SK-N-SH treated with all-trans-retinoic acid at 6 μM for 48 hours (cell line): ENCODE results near the gene FOXL2NB.

Experiments used
- ATAC-seq: fragments of 200-7000 bp; cut with Tn5 transposase; 3 replicates; pipeline ENCODE4 v1.9.1; 2020; ENCODE audit warnings: mild to moderate bottlenecking, moderate library complexity
- ARNTL ChIP-seq: fragments of 450-650 bp; formaldehyde crosslinking; IDR thresholded peaks from 2 replicates; pipeline ENCODE4 v1.5.0; 2020; ENCODE audit warnings: low read depth, mild to moderate bottlenecking, moderate library complexity, borderline replicate concordance
- CREB5 ChIP-seq: fragments of 250-450 bp; sonication (Bioruptor Pico); IDR thresholded peaks from 2 replicates; pipeline ENCODE4 v1.5.1; 2020; ENCODE audit warnings: low read depth, mild to moderate bottlenecking, moderate library complexity
- CSDC2 ChIP-seq: fragments of 250-450 bp; sonication (Bioruptor Pico); IDR thresholded peaks from 2 replicates; pipeline ENCODE4 v1.5.0; 2020; ENCODE audit warnings: mild to moderate bottlenecking, moderate library complexity
- CSRNP3 ChIP-seq: fragments of 250-450 bp; sonication (Bioruptor Pico); IDR thresholded peaks from 2 replicates; pipeline ENCODE4 v1.5.1; 2021; ENCODE audit warnings: mild to moderate bottlenecking, moderate library complexity
- ESRRG ChIP-seq: fragments of 250-450 bp; sonication (Bioruptor Pico); IDR thresholded peaks from 2 replicates; pipeline ENCODE4 v1.6.1; 2021; ENCODE audit warnings: mild to moderate bottlenecking
- ISL1 ChIP-seq: fragments of 250-450 bp; sonication (Bioruptor Pico); IDR thresholded peaks from 2 replicates; pipeline ENCODE4 v2.1.2; 2022; ENCODE audit warnings: mild to moderate bottlenecking, moderate library complexity
- OSR1 ChIP-seq: fragments of 250-450 bp; sonication (Bioruptor Pico); IDR thresholded peaks from 2 replicates; pipeline ENCODE4 v1.8.0; 2022; ENCODE audit warnings: moderate library complexity, mild to moderate bottlenecking, inconsistent platforms
- PATZ1 ChIP-seq: fragments of 250-450 bp; sonication (Bioruptor Pico); IDR thresholded peaks from 2 replicates; pipeline ENCODE4 v1.8.0; 2020; ENCODE audit warnings: mild to moderate bottlenecking, moderate library complexity, borderline replicate concordance
- RARB ChIP-seq: fragments of 250-450 bp; sonication (Bioruptor Pico); IDR thresholded peaks from 2 replicates; pipeline ENCODE4 v1.8.0; 2021; ENCODE audit warnings: mild to moderate bottlenecking, moderate library complexity
- SNAI2 ChIP-seq: fragments of 250-450 bp; sonication (Bioruptor Pico); IDR thresholded peaks from 2 replicates; pipeline ENCODE4 v1.5.0; 2020; ENCODE audit warnings: mild to moderate bottlenecking, moderate library complexity
- TCF4 ChIP-seq: fragments of 250-450 bp; sonication (Bioruptor Pico); IDR thresholded peaks from 2 replicates; pipeline ENCODE4 v1.8.0; 2021; ENCODE audit warnings: mild to moderate bottlenecking, moderate library complexity, borderline replicate concordance
- TSHZ2 ChIP-seq: fragments of 250-450 bp; sonication (Bioruptor Pico); IDR thresholded peaks from 2 replicates; pipeline ENCODE4 v1.5.0; 2020; ENCODE audit warnings: mild to moderate bottlenecking, moderate library complexity
- ZC3H10 ChIP-seq: fragments of 250-450 bp; sonication (Bioruptor Pico); IDR thresholded peaks from 2 replicates; pipeline ENCODE4 v1.5.1; 2021; ENCODE audit warnings: mild to moderate bottlenecking, moderate library complexity
- ZFP3 ChIP-seq: fragments of 250-450 bp; sonication (Bioruptor Pico); IDR thresholded peaks from 2 replicates; pipeline ENCODE4 v1.5.0; 2020; ENCODE audit warnings: mild to moderate bottlenecking, moderate library complexity
- ZFP30 ChIP-seq: fragments of 450-650 bp; formaldehyde crosslinking; IDR thresholded peaks from 2 replicates; pipeline ENCODE4 v1.5.0; 2022; ENCODE audit warnings: mild to moderate bottlenecking, moderate library complexity
- ZNF70 ChIP-seq: fragments of 450-650 bp; formaldehyde crosslinking; IDR thresholded peaks from 2 replicates; pipeline ENCODE4 v1.5.0; 2020; ENCODE audit warnings: mild to moderate bottlenecking, moderate library complexity
- ZNF8 ChIP-seq: fragments of 450-650 bp; formaldehyde crosslinking; IDR thresholded peaks from 2 replicates; pipeline ENCODE4 v1.5.0; 2020; ENCODE audit warnings: mild to moderate bottlenecking, moderate library complexity

FOXL2NB gene

GRCh38 chr3:138915503-138916498, 31.2 kb upstream of the FOXL2NB start:
- ATAC-seq = peak; percentile 96
- TF ChIP-seq ISL1 (CRISPR knock-in tag) (no peak), OSR1 (CRISPR knock-in tag) (no peak), CREB5 (CRISPR knock-in tag) (no peak), SNAI2 (CRISPR knock-in tag) (no peak), RARB (CRISPR knock-in tag) (no peak), CSDC2 (CRISPR knock-in tag) (no peak), ZC3H10 (CRISPR knock-in tag) (no peak), ARNTL (CRISPR knock-in tag) (no peak), TCF4 (CRISPR knock-in tag) (no peak), CSRNP3 (CRISPR knock-in tag) (no peak), TSHZ2 (no peak), ZNF70 (CRISPR knock-in tag) (no peak), ZFP30 (CRISPR knock-in tag) (no peak), ZFP3 (CRISPR knock-in tag) (no peak)
- TF ChIP-seq, all 23 proteins: peak for 0

GRCh38 chr3:138916824-138917223, 30.2 kb upstream of the FOXL2NB start:
- TF ChIP-seq ZNF8 (CRISPR knock-in tag) = no peak
- TF ChIP-seq CSDC2 (CRISPR knock-in tag) = no peak
- no peak for TF ChIP-seq CSRNP3 (CRISPR knock-in tag)
- no peak for TF ChIP-seq CREB5 (CRISPR knock-in tag)
- no peak for TF ChIP-seq ZFP30 (CRISPR knock-in tag)
- no peak for TF ChIP-seq TCF4 (CRISPR knock-in tag)
- no peak for TF ChIP-seq PATZ1 (CRISPR knock-in tag)
- no peak for TF ChIP-seq ESRRG
- no peak for TF ChIP-seq ZNF70 (CRISPR knock-in tag)

GRCh38 chr3:138919325-138919724, 27.7 kb upstream of the FOXL2NB start:
- ATAC-seq = no peak
- no peak for TF ChIP-seq TCF4 (CRISPR knock-in tag)
- TF ChIP-seq SNAI2 (CRISPR knock-in tag) = no peak
- no peak for TF ChIP-seq CSRNP3 (CRISPR knock-in tag)
- TF ChIP-seq TSHZ2 = no peak
- no peak for TF ChIP-seq PATZ1 (CRISPR knock-in tag)
- no peak for TF ChIP-seq ARNTL (CRISPR knock-in tag)
- no peak for TF ChIP-seq CSDC2 (CRISPR knock-in tag)
- TF ChIP-seq, all 23 proteins: peak for 0

More at GRCh38 chr3:138916824-138917223, 30.2 kb upstream of the FOXL2NB start:
- no peak for ATAC-seq
